Measurements from ENCODE around the gene DNMT3A.

- no peak for TF ChIP-seq CTCF (IDR thresholded peaks at IDR 0.05)
- no peak for TF ChIP-seq POLR2A (IDR thresholded peaks at IDR 0.05)
Observed at GRCh38 chr2:25232248-25232825, 109.4 kb downstream of the DNMT3A start.
